NCI-H1436 (cell line): ENCODE measurements around the gene ZHX3.
"Not testable (repeated sequence)": the region's sequence is repeated elsewhere in the genome, so short reads cannot be mapped to it uniquely, and the experiment has no call there.

Experiments used
- DNase-seq: peaks from one replicate; lab custom pipeline; 2025; lab: John Stamatoyannopoulos, UW

ZHX3 gene

DNA sequence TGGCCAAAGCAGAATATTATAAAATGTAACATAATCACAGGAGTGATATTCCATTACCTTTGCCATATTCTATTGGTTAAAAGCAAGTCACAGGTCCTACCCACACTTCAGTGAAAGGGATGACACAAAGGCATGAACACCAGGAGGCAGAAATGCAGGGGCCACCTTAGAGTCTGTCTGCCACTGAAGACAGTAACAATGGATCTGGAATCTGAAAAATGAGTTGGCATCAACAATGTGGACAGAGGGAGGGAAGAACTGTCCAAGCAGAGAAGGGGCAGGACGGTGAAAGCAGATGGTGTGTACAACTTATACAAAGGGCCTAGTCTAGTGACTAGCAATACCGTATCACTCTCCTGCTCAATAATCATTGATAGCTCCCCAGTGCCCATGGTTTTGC, 16.5 kb upstream of the ZHX3 start:
- no peak for DNase-seq

GRCh38 chr20:41331731-41332130, 14.2 kb upstream of the ZHX3 start:
- DNase-seq: no peak

- no peak for DNase-seq
Measured at GRCh38 chr20:41330941-41331340, 13.4 kb upstream of the ZHX3 start.

DNA sequence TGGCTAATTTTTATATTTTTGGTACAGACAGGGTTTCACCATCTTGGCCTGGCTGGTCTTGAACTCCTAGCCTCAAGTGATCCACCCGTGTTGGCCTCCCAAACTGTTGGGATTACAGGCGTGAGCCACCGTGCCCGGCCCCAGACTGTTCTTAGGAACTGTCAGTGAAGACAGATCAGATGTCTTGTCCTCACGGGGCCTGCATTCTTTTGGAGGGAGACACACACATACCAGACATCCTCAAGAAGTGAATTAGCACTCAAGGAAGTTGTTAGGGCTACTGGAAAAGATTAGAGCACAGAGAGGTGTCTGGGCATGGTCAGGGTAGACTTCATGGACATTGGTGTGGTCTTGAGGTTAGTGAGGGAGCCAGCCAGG, 12.8 kb upstream of the ZHX3 start:
- no peak for DNase-seq

DNA sequence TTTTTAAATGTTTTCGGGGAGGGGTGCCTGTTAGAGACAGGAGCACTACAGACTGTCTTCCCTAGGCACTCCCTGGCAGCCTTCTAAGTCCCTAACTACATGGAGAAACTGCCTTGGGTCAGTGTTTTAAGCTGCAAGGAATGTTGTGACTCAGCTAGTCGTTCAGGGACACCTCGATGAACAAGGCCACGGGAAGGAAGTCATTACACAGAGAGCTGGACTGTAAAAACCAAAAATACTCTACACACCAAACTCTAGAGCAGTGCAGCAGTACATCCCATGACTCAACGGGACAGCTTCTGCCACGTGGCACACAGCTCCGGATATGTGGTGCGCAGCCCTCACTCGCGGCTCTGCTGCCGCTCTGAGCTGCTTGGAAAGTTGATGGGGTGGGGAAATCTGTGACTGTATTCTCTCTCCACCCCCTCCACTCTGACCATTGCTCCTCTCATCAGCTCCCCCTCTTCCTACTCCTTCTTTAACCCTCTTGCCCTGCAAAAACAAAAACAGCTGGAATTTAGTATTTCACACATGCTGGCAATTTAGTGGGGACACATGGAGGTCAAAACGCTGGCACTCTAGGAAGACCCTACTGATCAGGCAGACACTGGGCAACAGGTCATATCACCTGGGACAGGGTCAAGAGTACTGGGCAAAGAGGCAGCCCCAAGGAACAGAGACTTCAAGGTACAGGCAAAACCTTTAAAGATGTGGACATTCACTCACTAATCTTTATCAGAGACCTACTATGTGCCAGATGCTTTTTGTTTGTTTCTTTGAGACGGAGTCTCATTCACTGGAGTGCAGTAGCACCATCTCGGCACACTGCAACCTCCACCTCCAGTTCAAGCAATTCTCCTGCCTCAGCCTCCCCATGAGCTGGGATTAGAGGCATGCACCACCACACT, 12.2 kb upstream of the ZHX3 start:
- no peak for DNase-seq

DNA sequence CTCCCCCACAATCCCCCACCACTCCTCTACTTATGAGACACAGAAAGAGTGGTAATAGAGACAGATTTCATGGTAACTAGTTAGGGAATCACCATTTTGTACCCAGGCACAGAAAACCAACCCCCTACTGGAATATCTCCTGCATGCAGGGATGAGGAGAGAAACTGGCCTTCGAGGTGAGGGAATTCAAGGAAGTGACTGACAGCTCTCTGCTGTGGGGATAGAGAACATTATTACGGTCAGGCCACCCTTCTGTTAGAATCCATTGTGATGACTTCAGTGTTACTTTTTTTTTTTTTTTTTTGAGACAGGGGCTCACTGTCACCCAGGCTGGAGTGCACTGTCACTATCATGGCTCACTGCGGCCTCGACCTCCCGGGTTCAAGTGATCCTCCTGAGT, 9.6 kb upstream of the ZHX3 start:
- DNase-seq: no peak

DNA sequence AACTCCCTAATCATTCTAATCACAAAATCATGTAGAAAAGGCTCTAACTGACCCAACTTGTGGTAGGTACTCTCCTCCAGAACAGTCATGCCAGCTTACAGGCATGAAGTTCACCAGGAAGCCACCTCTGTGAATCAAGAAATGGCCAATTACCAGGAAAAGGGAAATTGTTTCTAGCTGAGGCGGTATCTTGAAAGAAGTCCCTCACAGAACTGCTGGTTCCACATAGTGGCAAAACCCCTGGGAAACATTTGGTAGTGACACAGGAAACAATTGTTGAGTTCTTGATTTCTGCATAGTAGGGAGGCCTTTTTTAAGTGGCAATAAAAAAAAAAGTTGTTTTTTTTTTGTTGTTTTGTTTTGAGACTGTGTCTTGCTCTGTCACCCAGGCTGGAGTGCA, 3.4 kb upstream of the ZHX3 start:
- DNase-seq: no peak

DNA sequence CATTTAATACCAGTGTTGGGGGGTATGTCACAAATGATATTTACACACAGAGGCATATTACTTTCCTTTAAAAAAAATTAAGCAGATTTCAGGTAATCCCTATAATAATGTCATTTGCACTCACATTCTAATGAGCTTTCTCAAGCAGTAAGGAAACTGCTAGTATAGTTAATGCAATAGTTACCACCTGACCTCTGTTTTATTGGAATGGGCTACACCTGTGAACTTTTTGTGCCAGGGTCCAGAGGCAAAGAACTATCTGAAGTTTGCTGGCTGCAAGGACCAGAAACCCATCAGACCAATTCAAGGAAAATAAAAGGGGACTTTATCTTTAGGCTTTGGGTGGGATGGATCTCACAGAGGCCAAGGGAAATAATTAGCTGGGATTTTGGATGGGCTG, 2.9 kb upstream of the ZHX3 start:
- no peak for DNase-seq

DNA sequence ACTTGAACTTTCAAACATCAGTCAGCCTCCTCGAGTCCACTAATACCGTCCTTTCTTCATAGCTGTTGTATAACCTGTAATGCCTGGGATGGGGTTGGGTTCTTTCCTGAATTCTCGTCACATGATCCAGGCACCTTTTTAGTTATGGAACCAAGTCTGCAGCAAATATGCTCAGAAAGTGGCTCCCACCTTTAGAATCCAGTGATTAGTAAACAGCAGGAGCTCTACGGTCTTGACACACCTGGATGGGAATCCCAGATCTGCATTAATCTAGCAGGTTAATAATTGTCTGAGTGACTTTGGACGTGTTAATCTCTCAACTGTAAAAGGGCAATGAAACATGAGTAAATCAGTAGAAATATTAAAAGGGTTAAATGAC, 729 bp upstream of the ZHX3 start:
- DNase-seq: no peak

- peak; percentile 19 for DNase-seq
Measured at GRCh38 chr20:41316602-41317545, 657 bp downstream of the ZHX3 start.

- DNase-seq: no peak
Measured at GRCh38 chr20:41316051-41316450, 1.5 kb downstream of the ZHX3 start.

GRCh38 chr20:41314386-41314785, 3.1 kb downstream of the ZHX3 start:
- no peak for DNase-seq

GRCh38 chr20:41312009-41312408, 5.5 kb downstream of the ZHX3 start:
- not testable (repeated sequence) for DNase-seq

DNA sequence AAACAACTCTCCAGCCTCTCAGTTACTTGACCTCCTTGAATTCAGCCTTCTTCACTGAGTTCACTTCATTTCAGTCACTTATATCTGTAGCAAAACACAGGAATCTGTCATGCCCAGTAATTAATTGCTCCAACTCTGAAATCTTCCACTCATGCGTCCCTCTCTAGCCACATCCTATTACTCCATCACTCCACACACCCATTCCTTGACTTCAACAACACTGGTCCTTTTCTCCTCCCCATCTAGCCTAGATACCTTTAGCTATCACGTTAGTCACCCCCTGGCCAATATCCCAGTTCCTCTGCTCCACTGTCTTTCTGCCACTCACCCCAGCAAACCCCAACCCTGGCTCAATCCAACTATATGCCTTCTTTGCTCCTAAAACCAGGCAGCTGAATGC, 7.7 kb downstream of the ZHX3 start:
- DNase-seq: no peak

DNA sequence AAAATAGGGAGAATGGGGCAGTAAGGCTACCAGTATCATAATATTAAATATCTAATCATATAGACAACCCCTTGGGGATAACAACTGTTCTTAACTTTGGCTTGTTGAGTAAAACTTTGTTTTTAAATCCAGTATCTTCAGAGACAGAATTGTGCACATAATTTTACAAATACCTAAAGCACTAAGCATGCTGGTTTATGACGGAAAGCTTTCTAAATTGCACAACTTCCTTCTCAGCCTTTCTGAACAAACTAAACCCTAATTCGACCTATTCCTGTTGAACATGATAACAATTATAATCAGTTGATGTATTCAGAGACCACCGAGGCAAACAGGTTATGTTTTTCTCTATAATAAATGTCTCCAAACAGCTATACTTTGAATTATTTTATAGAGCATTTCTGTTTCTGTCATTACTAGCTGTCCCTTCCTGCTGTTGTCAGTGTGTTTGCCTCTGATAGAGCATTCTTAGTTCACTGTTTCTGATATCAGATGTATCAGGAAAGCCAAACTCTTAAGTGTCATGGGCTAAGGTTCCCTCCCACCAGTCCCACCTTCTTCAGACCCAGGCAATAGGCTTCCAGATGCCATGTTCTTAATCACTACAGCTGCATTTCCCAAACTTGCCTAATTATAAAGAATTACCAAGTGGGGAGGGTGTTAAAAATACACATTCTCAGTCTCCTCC, 8.7 kb downstream of the ZHX3 start:
- DNase-seq: no peak

GRCh38 chr20:41308290-41308711, 9.2 kb downstream of the ZHX3 start:
- no peak for DNase-seq

DNA sequence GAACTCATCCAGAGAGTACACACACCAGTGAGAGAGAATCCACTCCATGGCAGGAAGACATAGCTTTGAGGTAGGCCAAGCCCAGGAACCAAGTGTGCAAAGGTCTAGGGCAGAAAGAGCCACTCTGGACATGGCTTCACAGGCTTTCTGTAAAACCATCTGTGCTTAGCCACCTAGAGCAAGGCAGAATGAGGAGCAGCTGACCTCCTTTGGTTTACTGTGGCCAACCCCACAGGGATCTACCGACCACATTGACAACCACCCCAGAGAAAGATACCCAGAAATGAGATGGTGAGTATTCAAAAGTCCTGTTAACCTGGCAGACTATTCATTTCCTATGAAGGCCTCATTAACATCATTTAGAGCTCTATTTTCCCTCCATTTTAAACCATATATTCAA, 10.5 kb downstream of the ZHX3 start:
- DNase-seq: no peak

DNA sequence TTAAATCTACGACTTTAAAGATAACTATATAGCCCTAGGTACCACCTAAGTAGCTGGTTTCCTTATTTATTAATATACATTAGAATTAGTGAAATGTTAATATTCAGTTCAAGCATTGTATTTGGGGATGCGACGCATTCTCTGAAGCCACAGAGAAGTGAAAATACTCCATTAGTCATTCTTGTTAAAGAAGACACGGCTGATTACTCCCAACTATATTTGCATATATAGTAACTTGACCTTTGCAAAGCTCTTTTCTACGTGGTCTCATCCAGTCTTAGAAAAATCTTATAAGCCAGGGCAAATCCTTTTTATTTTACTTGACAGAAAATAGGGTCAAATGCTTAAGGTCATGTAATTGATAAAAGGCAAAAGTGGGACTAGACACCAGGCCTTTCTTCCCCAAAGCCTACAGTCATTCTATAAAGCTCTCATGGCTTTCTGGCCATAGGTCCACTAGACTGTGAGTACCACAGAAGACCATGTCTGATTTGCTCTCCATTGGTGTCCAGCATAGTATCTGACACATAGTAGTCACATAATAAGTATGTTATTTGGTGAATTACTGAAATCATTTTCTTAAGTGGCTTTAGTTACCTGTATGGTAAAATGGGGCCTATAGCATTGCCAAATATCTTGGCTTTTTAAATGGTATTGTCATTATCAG, 11.3 kb downstream of the ZHX3 start:
- no peak for DNase-seq

- DNase-seq: no peak
Measured at GRCh38 chr20:41304424-41305079, 13.0 kb downstream of the ZHX3 start.

GRCh38 chr20:41304002-41304401, 13.5 kb downstream of the ZHX3 start:
- no peak for DNase-seq

DNA sequence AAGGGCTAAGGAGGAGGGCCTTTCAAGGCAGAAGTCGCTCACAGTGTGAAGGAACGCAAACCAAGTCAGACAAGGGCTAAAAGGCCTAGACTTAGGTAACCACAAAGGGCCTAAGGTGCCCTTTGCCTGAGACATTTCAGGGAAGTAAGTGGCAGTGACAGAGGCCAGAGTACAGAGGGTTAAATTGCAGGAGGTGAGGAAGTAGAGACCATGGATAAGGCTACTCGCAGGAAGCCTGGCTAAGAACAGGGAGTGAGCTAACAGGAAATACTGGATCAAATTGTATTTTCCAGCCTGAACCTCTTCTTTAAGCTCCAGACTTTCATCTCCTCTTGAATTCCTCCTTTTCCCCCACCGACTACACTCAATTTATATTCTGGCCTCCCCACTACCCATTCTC, 16.6 kb downstream of the ZHX3 start:
- DNase-seq: no peak
